ENCODE data around the gene FAM168A. TPM values are rescaled to one million over a fixed set of nuclear protein-coding genes. Genes with fewer than 3 reads are reported as not detected.
"Not testable (repeated sequence)": the region's sequence is repeated elsewhere in the genome, so short reads cannot be mapped to it uniquely, and the experiment has no call there.

The FAM168A gene
- total RNA-seq, 1 donor from 2014 or later = 19.3 TPM

GRCh38 chr11:73585834-73586575, 11.9 kb downstream of the FAM168A start:
- Histone ChIP-seq H3K27ac (no peak overlapping the region), H3F3A (ENCODE audit: low read depth) (no peaks in the 10 kb centered on the region), H4K20me1 (ENCODE audit: low read depth) (no peaks in the 10 kb centered on the region), H3K4me1 (peaks cover 2% of the 10 kb centered on the region), H3K9me3 (ENCODE audit: low read depth) (no peaks in the 10 kb centered on the region), H3K9ac (no peak overlapping the region), H2AFZ (replicated peaks) (no peak overlapping the region), H3K27me3 (no peaks in the 10 kb centered on the region), H3K4me2 (no peak overlapping the region), H3K79me2 (ENCODE audit: low read depth) (peaks cover 97% of the 10 kb centered on the region), H3K4me3 (no peak overlapping the region), H3K36me3 (no peaks in the 10 kb centered on the region)
- no peaks in the 10 kb centered on the region for H3K27me3 Mint-ChIP-seq (ENCODE audit: insufficient read depth, low read depth)
- TF ChIP-seq, protein P1, sequence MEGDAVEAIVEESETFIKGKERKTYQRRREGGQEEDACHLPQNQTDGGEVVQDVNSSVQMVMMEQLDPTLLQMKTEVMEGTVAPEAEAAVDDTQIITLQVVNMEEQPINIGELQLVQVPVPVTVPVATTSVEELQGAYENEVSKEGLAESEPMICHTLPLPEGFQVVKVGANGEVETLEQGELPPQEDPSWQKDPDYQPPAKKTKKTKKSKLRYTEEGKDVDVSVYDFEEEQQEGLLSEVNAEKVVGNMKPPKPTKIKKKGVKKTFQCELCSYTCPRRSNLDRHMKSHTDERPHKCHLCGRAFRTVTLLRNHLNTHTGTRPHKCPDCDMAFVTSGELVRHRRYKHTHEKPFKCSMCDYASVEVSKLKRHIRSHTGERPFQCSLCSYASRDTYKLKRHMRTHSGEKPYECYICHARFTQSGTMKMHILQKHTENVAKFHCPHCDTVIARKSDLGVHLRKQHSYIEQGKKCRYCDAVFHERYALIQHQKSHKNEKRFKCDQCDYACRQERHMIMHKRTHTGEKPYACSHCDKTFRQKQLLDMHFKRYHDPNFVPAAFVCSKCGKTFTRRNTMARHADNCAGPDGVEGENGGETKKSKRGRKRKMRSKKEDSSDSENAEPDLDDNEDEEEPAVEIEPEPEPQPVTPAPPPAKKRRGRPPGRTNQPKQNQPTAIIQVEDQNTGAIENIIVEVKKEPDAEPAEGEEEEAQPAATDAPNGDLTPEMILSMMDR (IDR thresholded peaks at IDR 0.05) = no peak
- TF ChIP-seq EZH2phosphoT487 (IDR thresholded peaks at IDR 0.05) (no peak), EZH2 (IDR thresholded peaks at IDR 0.05) (no peak)
- no peaks in the 10 kb centered on the region for H3K9me3 Mint-ChIP-seq
- peaks cover 12% of the 10 kb centered on the region for H3K36me3 Mint-ChIP-seq
- H3K4me3 Mint-ChIP-seq = no peak overlapping the region
- H3K27ac Mint-ChIP-seq = no peak overlapping the region
- H3K4me1 Mint-ChIP-seq = no peaks in the 10 kb centered on the region
- no peak for DNase-seq (ENCODE audit: low spot score)

GRCh38 chr11:73584831-73585230, 13.1 kb downstream of the FAM168A start:
- Histone ChIP-seq H3F3A (ENCODE audit: low read depth) (no peaks in the 10 kb centered on the region), H3K36me3 (no peaks in the 10 kb centered on the region), H3K9me3 (ENCODE audit: low read depth) (no peaks in the 10 kb centered on the region), H3K27ac (no peak overlapping the region), H2AFZ (replicated peaks) (no peak overlapping the region), H3K4me1 (no peaks in the 10 kb centered on the region), H3K27me3 (no peaks in the 10 kb centered on the region), H3K79me2 (ENCODE audit: low read depth) (peaks cover 96% of the 10 kb centered on the region), H4K20me1 (ENCODE audit: low read depth) (no peaks in the 10 kb centered on the region), H3K4me2 (no peak overlapping the region), H3K9ac (no peak overlapping the region), H3K4me3 (no peak overlapping the region)
- H3K4me3 Mint-ChIP-seq = no peak overlapping the region
- H3K27ac Mint-ChIP-seq = no peak overlapping the region
- H3K27me3 Mint-ChIP-seq (ENCODE audit: insufficient read depth, low read depth) = no peaks in the 10 kb centered on the region
- no peaks in the 10 kb centered on the region for H3K9me3 Mint-ChIP-seq
- no peak for TF ChIP-seq EZH2phosphoT487 (IDR thresholded peaks at IDR 0.05)
- TF ChIP-seq, protein P1 (IDR thresholded peaks at IDR 0.05) = no peak
- no peak for TF ChIP-seq EZH2 (IDR thresholded peaks at IDR 0.05)
- H3K36me3 Mint-ChIP-seq = peaks cover 12% of the 10 kb centered on the region
- H3K4me1 Mint-ChIP-seq = no peaks in the 10 kb centered on the region
- DNase-seq (ENCODE audit: low spot score) = no peak

DNA sequence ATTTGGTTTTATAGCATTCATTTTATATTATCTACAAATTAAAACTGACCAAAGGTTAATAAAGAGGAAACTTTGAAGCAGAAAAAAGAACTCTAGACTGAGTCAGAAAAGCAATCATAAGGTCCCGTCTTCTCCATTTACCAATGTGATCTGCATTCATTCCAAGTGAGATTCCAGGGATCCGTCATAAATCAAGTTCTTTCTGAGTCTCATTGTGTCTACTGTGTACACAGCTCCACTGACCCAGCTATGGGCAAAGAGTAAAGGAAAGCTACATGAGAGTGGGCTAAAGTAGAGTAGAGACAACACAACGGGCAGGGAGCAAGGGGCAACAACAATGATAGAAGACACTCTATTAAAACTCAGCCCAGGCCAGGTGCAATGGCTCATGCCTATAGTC, 15.3 kb downstream of the FAM168A start:
- Histone ChIP-seq H3K27ac (no peak overlapping the region), H3K4me3 (no peak overlapping the region), H3K36me3 (no peaks in the 10 kb centered on the region), H3K4me1 (peaks cover 8% of the 10 kb centered on the region), H3F3A (ENCODE audit: low read depth) (peaks cover 5% of the 10 kb centered on the region), H3K4me2 (no peak overlapping the region), H3K27me3 (no peaks in the 10 kb centered on the region), H3K9ac (no peak overlapping the region), H3K9me3 (ENCODE audit: low read depth) (no peaks in the 10 kb centered on the region), H4K20me1 (ENCODE audit: low read depth) (no peaks in the 10 kb centered on the region), H3K79me2 (ENCODE audit: low read depth) (peaks cover 96% of the 10 kb centered on the region), H2AFZ (replicated peaks) (no peak overlapping the region)
- Mint-ChIP-seq H3K4me1 (peaks cover 7% of the 10 kb centered on the region), H3K27ac (no peak overlapping the region), H3K36me3 (peaks cover 14% of the 10 kb centered on the region), H3K27me3 (ENCODE audit: insufficient read depth, low read depth) (no peaks in the 10 kb centered on the region), H3K4me3 (no peak overlapping the region), H3K9me3 (no peaks in the 10 kb centered on the region)
- no peak for DNase-seq (ENCODE audit: low spot score)
- TF ChIP-seq EZH2 (IDR thresholded peaks at IDR 0.05) = no peak
- TF ChIP-seq EZH2phosphoT487 (IDR thresholded peaks at IDR 0.05) = no peak
- TF ChIP-seq, protein P1 (IDR thresholded peaks at IDR 0.05) = no peak

- Histone ChIP-seq H3K4me1 (peaks cover 27% of the 10 kb centered on the region), H3K79me2 (ENCODE audit: low read depth) (peaks cover 92% of the 10 kb centered on the region), H3F3A (ENCODE audit: low read depth) (peaks cover 24% of the 10 kb centered on the region)
- H3K4me3 Mint-ChIP-seq; H3K4me3 ChIP-seq; H4K20me1 ChIP-seq (ENCODE audit: low read depth); H2AFZ ChIP-seq (replicated peaks); H3K36me3 ChIP-seq; H3K4me2 ChIP-seq; H3K27me3 ChIP-seq; H3K27me3 Mint-ChIP-seq (ENCODE audit: insufficient read depth, low read depth); H3K27ac Mint-ChIP-seq; DNase-seq (ENCODE audit: low spot score); H3K27ac ChIP-seq; H3K9me3 Mint-ChIP-seq; H3K9me3 ChIP-seq (ENCODE audit: low read depth); H3K9ac ChIP-seq: not testable (repeated sequence)
- Mint-ChIP-seq H3K4me1 (peaks cover 24% of the 10 kb centered on the region), H3K36me3 (peaks cover 14% of the 10 kb centered on the region)
Observed at GRCh38 chr11:73580749-73581148, 17.2 kb downstream of the FAM168A start.
